Body of pancreas (tissue), 4 donors: ENCODE measurements around the gene TCOF1. TPM values are rescaled to one million over a fixed set of nuclear protein-coding genes. Genes with fewer than 3 reads are reported as not detected.

ENCODE experiments used
- ATAC-seq: fragments of 150-250 bp; one replicate; pipeline ENCODE4 v1.9.1; 2016
- DNase-seq, 4 donors: peaks; one replicate each; pipeline ENCODE4 v3.0.0-alpha.2; 2019
- H3K27ac ChIP-seq, 4 donors: fragments of 200-600 bp; sonication (generic); 1 replicate in 3 of 4; 2 replicates in 1 of 4; pipeline versions ENCODE4 v1.5.1 to v1.6.1; 2016 to 2019; ENCODE audit warnings: mild to moderate bottlenecking in 1 of 4, mixed read lengths in 1 of 4, moderate library complexity in 1 of 4
- H3K27me3 ChIP-seq, 2 donors: fragments of 200-600 bp; sonication (generic); one replicate each; pipeline ENCODE4 v1.6.0; 2016; ENCODE audit warnings: mild to moderate bottlenecking in 1 of 2
- H3K36me3 ChIP-seq, 2 donors: fragments of 200-600 bp; sonication (generic); replicated peaks in 1 of 2; 2 replicates each; pipeline ENCODE4 v1.5.1; 2016; ENCODE audit warnings: low read depth in 2 of 2; ENCODE audit not compliant: insufficient read depth in 1 of 2
- H3K4me1 ChIP-seq: fragments of 200-600 bp; sonication (generic); one replicate; pipeline ENCODE4 v1.6.0; 2016
- H3K4me3 ChIP-seq, 2 donors: fragments of 200-600 bp; sonication (generic); 1 replicate in 1 of 2; 2 replicates in 1 of 2; pipeline ENCODE4 v1.5.1; 2016 to 2019
- H3K9me3 ChIP-seq, 3 donors: fragments of 200-600 bp; sonication (generic); 1 replicate in 2 of 3; 2 replicates in 1 of 3; pipeline ENCODE4 v1.5.1; 2016
- POLR2A ChIP-seq, 3 donors: fragments of 450-650 bp; IDR thresholded peaks; one replicate each; pipeline ENCODE4 v1.6.1; 2016; ENCODE audit warnings: antibody characterized with exemption in 3 of 3, mild to moderate bottlenecking in 2 of 3
- WGBS, 2 donors: methylation state at CpG; one replicate each; pipeline ENCODE4 v1.1.5; 2017; 5-methylcytosine and 5-hydroxymethylcytosine counted together
- intact Hi-C: fragments of 100-400 bp; cut with DNase I; formaldehyde crosslinking; loops from one replicate; pipeline ENCODE4 v1.15.1; 2023
- total RNA-seq, 2 donors: library from RNA; depleted of rRNA; stranded (reverse); fragments of >200 nt; gene quantifications; one replicate each; pipeline ENCODE4 v1.1.0, GENCODE V29; 2016
- TF ChIP-seq, protein P1 (sequence below), 7 experiments: fragments of 450-650 bp in 4 of 7; fragments of 200-600 bp in 3 of 7; sonication (generic) in 3 of 7; IDR thresholded peaks; one replicate each; pipeline ENCODE4 v1.5.1; 2016 to 2019; ENCODE audit warnings: antibody characterized with exemption in 7 of 7

TCOF1 gene
- total RNA-seq, 2 donors from 2014 or later, result 18.9 to 23.4 TPM

- TF ChIP-seq, protein P1, sequence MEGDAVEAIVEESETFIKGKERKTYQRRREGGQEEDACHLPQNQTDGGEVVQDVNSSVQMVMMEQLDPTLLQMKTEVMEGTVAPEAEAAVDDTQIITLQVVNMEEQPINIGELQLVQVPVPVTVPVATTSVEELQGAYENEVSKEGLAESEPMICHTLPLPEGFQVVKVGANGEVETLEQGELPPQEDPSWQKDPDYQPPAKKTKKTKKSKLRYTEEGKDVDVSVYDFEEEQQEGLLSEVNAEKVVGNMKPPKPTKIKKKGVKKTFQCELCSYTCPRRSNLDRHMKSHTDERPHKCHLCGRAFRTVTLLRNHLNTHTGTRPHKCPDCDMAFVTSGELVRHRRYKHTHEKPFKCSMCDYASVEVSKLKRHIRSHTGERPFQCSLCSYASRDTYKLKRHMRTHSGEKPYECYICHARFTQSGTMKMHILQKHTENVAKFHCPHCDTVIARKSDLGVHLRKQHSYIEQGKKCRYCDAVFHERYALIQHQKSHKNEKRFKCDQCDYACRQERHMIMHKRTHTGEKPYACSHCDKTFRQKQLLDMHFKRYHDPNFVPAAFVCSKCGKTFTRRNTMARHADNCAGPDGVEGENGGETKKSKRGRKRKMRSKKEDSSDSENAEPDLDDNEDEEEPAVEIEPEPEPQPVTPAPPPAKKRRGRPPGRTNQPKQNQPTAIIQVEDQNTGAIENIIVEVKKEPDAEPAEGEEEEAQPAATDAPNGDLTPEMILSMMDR (IDR thresholded peaks at IDR 0.05), result no peak
- no peak for TF ChIP-seq POLR2A (IDR thresholded peaks at IDR 0.05)
- peaks cover 0 to 16% of the 10 kb centered on the region in 2 donors for H3K36me3 ChIP-seq
- intact Hi-C loops, result no loop called here
- H3K27ac ChIP-seq, result no peak overlapping the region
- DNase-seq, result no peak
- no peaks in the 10 kb centered on the region for H3K9me3 ChIP-seq
- WGBS, 2 donors, result 75 to 80% methylated on average over 1 to 4 of the region's 4 CpGs
- ATAC-seq, result no peak
- H3K4me3 ChIP-seq, result no peak overlapping the region
- peaks cover 12% of the 10 kb centered on the region for H3K4me1 ChIP-seq
- no peaks in the 10 kb centered on the region for H3K27me3 ChIP-seq
Measured at GRCh38 chr5:150406103-150406722, 48.7 kb downstream of the TCOF1 start.

GRCh38 chr5:150406723-150407095 lies 49.2 kb downstream of the TCOF1 start:
- intact Hi-C loops, result no loop called here
- Histone ChIP-seq H3K4me3 (no peak overlapping the region), H3K27me3 (no peaks in the 10 kb centered on the region), H3K27ac (no peak overlapping the region), H3K36me3 (peaks cover 0 to 16% of the 10 kb centered on the region in 2 donors), H3K4me1 (peaks cover 12% of the 10 kb centered on the region), H3K9me3 (no peaks in the 10 kb centered on the region)
- TF ChIP-seq, protein P1 (IDR thresholded peaks at IDR 0.05), result no peak
- no peak for TF ChIP-seq POLR2A (IDR thresholded peaks at IDR 0.05)
- 63 to 65% methylated on average over 7 to 10 of the region's 10 CpGs for WGBS, 2 donors
- no peak for ATAC-seq
- DNase-seq, result no peak

GRCh38 chr5:150407096-150407720 lies 49.7 kb downstream of the TCOF1 start:
- H3K4me3 ChIP-seq, result no peak overlapping the region

GRCh38 chr5:150408231-150408943 lies 50.9 kb downstream of the TCOF1 start:
- Histone ChIP-seq H3K4me3 (no peak overlapping the region), H3K36me3 (peaks cover 0 to 8% of the 10 kb centered on the region in 2 donors), H3K27me3 (no peaks in the 10 kb centered on the region), H3K27ac (peak overlapping the region in 1 of 4 donors; percentile 91), H3K9me3 (no peaks in the 10 kb centered on the region), H3K4me1 (peaks cover 16% of the 10 kb centered on the region)
- ATAC-seq (no peak), DNase-seq (no peak)
- 83 to 93% methylated on average over 3 to 8 of the region's 8 CpGs for WGBS, 2 donors
- intact Hi-C loops, result no loop called here
- TF ChIP-seq, protein P1 (IDR thresholded peaks at IDR 0.05), result no peak
- peak in 1 of 3 donors; percentile 5 for TF ChIP-seq POLR2A (IDR thresholded peaks at IDR 0.05)

More at GRCh38 chr5:150407096-150407720, 49.7 kb downstream of the TCOF1 start:
- H3K36me3 ChIP-seq, result peaks cover 0 to 12% of the 10 kb centered on the region in 2 donors
- H3K4me1 ChIP-seq, result peaks cover 12% of the 10 kb centered on the region
- no peak for ATAC-seq
- no peak overlapping the region for H3K27ac ChIP-seq
- WGBS, 2 donors, result 73 to 77% methylated on average over 12 of the region's 13 CpGs
- H3K27me3 ChIP-seq, result no peaks in the 10 kb centered on the region
- TF ChIP-seq, protein P1 (IDR thresholded peaks at IDR 0.05), result no peak
- TF ChIP-seq POLR2A (IDR thresholded peaks at IDR 0.05), result no peak
- intact Hi-C loops, result no loop called here
- DNase-seq, result no peak
- no peaks in the 10 kb centered on the region for H3K9me3 ChIP-seq
